ENCODE data around the gene ITPRIPL1.

GRCh38 chr2:96291751-96292150 is 33.4 kb upstream of the ITPRIPL1 start:
- TF ChIP-seq CTCF (IDR thresholded peaks at IDR 0.05) (no peak), POLR2A (IDR thresholded peaks at IDR 0.05) (no peak)
